HG02970 (cell line): ENCODE results near the gene PHC1.

Source experiments
- ATAC-seq: cut with Tn5 transposase; IDR thresholded peaks from one replicate; pipeline ENCODE4 v1.9.1; 2021; ENCODE audit warnings: mild to moderate bottlenecking, moderate library complexity, moderate number of reproducible peaks; ENCODE audit not compliant: unreplicated experiment, low FRiP score

PHC1 gene

DNA sequence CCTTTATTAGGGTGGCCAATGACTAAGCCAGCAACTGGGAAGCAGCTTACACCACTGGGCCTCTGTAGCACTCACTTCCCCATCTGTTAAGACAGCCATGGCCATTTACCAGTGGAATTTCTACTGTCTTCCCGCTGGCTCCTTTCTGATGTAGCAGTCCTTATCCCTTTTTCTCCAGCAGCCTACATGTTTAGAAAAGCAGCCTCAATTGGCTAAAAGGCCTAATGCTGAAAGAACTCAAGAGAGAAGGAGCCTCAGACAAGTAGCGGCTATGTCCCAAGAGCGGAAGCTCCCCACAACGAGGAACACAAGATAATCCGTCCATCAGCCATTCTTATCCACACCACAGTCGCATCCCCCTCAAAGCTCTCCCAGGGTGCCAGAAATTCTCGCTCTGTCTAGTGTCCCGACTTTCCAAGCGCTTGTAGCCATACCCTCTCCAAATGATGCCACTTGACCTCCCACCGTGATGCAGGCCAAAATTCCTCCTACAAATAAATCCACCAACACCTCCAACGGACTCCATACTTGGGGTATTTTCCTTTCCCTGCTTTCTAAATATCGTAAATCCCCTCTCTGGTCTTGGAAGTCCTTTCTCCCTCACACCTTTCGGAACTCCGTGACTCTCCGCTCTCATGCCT lies 34.5 kb downstream of the PHC1 start:
- ATAC-seq: no peak

DNA sequence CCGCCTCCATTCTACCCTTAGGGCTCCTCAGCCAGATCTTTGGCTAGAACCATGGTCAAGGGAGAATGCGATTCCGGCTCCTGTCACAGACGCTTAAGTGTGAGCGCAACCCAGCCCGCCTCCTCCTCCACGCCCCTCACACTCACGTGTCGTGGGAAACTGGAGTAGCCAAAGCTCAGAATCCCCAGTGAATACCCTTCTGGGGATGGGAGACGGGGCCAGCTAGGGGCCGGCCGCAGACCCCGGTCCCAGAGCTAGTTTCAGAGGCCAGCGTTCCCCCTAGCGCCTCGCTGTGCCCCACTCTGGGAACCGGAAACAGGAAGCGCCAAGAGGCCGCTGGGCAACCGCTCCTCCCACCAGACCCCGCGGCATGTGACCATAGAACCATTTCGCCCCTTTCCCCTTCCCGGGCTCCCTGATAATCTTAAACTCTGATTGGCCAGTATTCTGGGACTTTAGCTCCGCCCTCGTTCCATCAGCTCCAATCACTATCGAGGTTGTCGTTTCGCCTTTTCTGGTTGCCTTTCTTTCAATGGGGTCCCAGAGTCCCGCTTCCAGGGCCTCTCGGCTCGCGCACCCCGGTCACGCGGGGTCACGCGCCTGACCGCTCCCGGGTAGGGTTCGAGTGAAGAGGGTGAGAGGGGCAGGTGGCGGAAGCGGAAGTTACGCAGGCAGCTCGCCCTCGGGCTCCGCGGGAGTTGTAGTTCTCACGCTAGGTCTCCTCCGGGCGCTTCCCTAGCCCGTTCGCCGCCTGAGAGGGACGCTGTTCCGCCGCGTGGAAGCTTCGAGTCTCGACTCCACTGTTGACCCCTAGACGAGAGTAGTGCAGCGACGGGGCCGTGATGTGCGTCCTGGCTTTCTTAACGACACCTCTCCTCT lies 35.3 kb downstream of the PHC1 start, which contains the start of gene M6PR:
Gene M6PR, minus strand, starts transcription at position 304 of the 879 bp plus-strand sequence. CDS start 3,241 bp downstream, outside the sequence.
- ATAC-seq: peak; percentile 85

DNA sequence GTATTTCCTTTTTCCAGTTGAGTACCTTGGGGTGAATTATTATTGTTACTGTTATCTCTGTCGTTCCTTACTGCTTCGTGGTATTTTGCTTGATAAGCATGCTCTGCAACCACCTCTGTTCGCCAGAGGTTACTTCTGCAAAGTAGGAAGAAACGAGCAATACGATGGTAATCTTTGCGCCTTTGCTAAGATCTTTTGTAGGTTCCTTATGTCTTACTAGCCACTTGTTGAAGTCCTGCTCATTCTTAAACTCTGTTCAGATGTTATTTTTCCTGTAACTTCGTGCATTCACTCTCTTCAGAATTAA lies 35.9 kb downstream of the PHC1 start:
- no peak for ATAC-seq

DNA sequence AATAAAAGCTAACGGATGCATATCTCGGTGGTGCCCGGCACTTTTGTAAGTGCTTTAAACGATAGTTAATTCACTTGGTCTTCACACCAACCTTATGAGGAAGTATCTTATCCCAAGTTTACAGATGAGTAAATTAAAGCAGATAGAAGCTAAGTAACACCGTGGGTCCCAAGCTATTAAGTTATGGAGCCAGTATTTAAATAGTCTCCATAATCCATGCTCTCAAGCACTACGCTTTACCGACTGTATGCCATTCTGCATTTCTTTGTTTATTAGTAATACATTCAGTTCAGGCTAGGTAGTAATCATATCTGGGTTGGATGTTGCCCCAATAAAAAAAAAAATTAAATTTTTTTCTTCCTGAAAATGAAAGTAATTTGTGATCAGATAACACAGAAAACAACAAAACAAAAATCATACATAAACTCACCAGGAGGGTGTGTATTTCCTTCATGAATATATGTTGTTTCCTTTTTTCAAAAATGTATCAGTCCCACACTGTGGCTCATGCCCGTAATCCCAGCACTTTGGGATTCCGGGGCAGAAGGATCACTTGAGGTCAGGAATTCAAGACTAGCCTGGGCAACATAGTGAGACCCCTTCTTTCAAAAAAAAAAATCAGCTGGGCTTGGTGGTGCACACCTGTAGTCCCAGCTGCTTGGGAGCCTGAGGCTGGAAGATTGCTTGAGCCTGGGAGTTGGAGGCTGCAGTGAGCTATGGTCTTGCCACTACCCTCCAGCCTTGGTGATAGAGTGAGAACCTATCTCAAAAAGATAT lies 36.6 kb downstream of the PHC1 start:
- ATAC-seq: no peak

DNA sequence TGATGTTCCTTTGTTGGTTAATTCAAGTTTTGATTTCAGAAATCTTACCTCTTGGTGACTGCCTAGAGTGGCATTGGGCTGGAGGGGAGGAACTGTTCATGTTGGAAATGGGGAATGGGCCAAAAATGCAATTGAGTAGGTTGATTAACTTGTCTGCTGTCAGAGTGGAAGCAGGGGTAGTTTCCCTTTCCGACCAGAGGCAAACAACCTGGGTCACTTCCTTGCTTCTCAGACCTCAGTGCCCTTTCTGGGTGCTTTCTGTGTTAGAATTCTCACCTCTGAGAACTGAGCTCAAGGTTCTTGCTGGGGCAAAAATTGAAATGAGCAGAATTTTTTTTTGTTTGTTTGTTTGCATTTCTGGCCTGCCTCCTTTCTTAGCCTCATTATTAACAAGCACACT lies 37.4 kb downstream of the PHC1 start:
- ATAC-seq: no peak

DNA sequence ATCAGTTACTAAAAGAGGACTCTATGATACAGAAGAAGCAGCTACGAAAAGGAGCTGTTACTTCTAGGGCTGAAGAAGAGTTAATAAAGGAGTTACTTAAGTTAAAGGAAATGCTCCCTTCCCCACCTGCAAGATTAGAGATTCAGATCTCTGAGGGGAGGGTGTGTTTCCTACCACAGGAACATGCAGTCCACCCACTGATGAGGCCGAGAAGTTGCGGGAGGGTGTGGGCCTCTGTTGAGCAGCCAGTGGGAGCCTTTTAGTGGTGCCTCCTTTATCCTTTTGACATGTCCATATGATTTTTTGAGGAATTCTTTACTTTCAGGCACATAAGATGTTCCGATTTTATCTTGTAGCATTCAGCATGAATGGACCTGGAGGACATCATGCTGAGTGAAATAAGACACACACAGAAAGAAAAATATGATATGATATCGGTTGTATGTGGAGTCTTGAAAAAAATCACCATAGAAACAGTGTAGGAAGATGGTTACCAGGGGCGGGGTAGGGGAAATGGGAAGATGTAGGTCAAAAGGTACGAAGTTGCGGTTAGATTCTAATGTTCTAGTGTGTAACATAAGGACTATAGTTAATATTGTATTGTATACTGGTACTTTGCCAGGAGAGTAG lies 39.6 kb downstream of the PHC1 start:
- ATAC-seq: no peak

DNA sequence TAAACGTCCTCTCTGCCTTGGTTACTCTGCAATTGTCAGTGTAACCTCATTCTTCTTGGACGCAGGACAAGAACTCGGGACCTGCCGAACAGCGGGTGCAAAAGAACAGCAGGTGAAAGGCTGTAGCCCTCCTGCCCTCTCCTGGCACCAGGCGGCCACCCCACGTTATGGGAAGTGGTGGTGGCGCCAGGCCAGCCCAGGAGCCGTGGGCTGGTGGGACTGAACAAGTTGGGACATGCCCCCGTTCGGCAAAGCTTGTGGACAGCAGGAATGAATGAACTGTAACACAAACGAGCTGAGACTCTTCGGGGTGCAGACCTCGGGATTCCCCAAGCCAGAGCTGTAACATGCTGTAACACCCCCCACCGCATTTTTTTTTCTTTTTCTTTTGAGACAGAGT lies 41.8 kb downstream of the PHC1 start:
- ATAC-seq: no peak

DNA sequence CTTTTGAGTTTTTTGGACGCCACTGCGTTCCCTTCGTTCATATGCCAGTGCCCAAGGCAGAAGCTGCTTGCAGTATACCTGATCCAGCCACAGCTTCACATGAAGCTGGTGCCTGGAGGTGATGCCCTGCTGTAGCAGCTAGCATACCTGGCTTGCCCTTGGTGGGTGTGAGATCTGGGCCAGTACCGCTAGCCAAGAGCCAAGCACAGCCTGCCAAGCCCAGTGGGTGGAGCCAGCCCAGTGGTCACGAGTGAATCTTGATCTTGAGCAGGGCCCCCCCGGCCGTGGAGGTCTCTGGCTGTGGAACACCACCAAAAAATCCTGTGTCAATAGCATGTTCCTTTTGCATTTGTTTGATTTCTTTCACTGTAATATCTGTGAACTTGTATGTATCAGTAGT lies 42.5 kb downstream of the PHC1 start:
- no peak for ATAC-seq

DNA sequence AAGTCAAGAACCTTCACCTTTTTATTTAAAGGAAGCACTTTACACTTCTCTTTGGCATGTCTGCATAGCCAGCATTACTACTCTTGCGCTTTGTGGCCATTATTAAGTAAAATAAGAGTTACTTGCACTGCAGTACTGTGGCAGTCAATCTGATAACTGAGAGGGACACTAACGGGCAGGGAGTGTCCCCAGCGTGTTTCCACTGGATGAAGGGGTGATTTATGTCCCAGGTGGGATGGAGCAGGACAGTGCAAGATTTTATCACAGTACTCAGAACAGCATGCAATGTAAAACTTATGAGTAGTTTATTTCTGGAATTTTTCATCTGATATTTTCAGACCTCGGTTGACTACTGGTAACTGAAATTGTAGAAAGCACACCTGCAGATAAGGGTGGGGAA lies 43.3 kb downstream of the PHC1 start:
- ATAC-seq: no peak

DNA sequence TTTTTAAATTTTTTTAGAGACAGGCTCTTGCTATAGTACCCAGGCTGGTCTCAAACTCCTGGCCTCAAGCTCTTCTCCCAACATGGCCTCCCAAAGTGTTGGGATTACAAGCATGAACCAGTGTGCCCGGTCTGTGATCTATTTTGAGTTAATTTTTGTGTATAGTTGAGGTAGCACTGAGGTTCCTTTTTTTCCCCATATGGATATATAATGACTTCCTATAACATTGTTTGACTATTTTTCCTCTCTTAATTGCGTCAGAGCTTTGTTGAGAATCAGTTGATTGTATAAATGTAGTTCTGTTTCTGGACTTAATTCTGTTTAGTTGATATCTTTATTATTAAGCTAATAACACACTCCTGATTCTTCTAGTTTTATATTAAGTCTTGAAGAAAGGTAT lies 43.8 kb downstream of the PHC1 start:
- ATAC-seq: no peak

DNA sequence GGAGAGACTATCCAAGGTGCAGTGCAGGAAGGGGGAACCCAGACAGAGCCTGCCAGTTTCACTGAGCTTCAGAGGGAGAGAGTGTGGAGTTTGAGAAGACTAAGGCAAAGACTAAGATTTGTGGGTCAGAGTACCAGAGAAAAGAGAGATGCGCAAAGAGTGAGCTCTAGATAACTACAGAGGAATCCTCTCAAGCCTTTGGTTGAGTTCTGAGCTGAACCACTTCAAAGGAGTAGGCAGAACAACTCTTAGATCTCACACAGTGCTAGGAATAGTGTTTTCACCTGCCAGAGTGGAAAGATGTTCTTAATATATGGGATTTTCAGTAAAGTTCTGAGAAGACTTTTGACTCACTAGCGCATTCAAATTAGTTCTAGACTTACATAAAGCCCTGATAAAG lies 45.9 kb downstream of the PHC1 start:
- no peak for ATAC-seq

DNA sequence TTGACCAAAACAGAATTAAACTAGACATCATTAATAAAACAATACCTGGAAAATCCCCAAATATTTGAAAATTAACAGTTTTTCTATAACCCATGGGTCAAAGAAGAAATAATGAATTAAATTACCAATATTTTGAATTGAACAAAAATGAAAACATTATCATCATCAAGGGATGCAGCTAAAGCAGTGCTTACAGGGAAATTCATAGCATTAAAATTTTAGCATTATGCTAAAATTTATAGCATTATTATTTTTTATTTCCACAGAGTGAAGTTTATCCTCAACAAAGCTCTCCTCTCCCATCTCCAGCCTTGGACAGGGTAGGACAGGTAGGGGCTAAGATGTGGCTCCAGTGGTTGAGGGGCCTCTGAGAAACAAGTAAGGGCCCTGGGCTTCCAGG lies 54.5 kb downstream of the PHC1 start:
- no peak for ATAC-seq

DNA sequence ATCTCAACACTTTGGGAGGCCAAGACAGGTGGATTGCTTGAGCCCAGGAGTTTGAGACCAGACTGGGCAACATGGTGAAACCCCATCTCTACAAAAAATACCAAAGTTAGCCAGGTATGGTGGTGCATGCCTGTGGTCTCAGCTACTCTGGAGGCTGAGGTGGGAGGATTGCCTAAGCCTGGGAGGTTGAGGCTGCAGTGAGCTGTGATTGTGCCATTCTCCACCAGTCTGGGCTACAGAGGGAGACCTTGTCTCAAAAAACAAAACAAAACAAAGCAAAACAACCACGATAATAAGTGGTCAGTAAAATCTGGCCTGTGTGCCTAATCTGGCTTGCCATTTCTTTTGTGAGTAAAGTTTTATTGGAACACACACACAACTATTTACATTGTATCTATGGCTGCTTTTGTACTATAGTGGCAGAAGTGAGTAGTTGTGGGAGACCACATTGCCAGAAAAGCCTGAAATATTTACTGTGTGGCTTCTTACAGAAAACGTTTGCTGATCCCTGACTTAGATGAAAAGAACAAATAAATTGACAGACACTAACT lies 55.6 kb downstream of the PHC1 start:
- no peak for ATAC-seq

DNA sequence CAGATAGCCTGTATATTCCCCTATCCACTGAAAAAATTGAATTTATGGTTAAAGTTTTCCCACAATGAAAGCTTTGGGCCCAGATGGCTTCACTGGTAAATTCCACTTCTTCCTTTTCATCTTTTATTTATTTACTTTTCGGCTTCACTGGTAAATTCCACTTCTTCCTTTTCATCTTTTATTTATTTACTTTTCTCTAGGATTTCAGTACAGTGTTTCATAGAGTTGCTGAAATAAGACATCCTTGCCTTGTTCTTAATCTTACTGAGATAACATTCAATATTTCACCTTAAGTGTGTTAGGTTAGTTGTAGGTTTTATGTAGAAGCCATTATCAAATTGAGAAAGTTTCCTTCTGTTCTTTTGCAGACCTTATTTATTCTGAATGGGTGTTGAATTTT lies 56.1 kb downstream of the PHC1 start:
- no peak for ATAC-seq

DNA sequence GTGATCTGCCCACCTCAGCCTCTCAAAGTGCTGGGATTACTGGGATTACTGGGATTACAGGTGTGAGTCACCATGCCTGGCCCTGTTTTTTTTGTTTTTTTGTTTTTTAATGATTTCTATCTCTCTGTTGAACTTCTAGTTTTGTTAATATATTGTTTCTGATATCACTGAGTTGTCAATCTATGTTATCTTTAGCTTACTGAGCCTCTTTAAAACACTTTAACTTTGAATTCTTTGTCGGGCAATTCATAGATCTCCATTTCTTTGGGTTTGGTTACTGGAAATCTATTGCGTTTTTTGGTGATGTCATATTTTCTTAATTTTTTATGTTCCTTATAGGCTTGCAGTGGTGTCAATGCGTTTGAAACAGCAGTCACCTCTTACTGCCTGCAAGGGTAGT lies 65.8 kb downstream of the PHC1 start:
- ATAC-seq: no peak

DNA sequence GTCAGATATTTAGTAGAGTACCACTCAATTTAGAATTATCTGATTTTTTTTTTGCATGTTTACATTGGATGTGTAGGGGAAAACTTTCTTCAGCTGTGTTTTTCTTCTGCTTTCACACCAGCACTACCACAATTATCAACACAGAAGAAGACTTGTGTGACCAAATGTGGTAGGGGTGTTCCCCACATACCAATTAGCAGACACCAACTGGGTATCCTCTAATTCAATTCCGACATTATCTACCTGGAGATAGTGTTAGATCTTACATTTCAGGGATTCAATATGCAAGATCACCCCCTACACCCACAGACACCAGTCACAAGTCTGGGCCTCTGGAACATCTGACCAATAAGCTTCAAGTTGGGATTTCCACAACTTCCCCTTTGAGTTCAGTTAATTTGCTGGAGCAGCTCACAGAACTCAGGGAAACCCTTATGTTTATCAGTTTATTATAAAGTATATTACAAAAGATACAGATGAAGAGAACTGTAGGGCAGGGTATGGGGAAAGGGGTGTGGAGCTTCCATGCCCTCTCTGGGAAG lies 71.0 kb downstream of the PHC1 start:
- ATAC-seq: no peak

DNA sequence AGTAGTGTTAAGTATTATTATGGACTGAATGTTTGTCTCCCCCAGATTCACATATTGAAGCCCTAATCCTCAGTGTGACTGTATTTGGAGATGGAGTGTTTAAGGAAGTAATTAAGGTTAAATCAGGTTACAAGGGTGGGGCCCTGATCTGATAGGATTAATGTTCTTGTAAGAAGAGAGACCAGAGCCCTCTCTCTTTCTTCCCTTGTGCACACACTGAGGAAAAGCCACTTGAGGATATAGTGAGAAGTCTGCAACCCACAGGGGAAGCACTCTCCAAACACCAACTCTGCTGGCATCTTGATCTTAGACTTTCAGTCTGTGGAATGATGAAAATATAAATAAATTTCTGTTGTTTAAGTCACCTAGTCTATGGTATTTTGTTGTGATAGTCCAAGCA lies 72.9 kb downstream of the PHC1 start:
- ATAC-seq: no peak

DNA sequence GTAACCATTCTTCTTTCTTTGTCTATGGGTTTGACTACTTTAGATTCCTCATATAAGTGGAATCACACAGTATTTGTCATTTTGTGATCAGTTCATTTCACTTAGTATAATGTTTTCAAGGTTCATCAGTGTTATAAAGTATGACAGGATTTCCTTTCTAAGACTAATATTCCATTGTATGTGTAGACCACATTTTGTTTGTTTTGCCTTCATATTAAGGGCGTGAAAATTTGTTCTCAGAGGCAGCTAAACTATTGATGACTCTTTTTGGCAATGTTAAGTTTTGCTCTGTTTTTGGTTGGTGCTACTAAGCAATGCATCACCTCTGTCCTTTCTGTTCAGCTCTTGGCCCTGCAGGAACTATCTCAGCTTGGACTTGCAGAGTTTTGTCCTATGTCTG lies 73.4 kb downstream of the PHC1 start:
- ATAC-seq: no peak

DNA sequence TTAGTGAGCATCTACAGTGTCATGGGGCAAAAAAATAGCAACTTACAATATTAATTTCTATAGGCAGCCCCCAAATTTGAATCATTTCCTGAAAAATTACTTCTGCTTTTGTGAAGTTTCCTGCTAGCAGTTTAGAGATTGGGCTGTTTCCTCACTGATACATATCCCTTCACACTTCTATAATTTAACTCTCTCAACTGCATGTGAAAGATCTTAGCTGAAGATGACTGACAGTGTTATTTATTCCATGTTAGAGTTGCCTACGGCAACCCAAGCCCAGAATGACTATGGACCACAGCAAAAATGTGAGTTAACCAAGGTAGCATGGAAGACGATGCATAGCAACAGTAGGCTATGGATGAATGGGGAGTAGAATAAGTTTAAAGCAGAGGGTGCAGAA lies 75.1 kb downstream of the PHC1 start, which contains the start of gene KLRG1:
Gene KLRG1, plus strand, starts transcription at position 134 of the 400 bp plus-strand sequence. Its CDS starts 90 bp downstream, at position 224.
- ATAC-seq: no peak
